Neural cell (in vitro differentiated cells): ENCODE results near the gene IFT74. TPM values are rescaled to one million over a fixed set of nuclear protein-coding genes. Genes with fewer than 3 reads are reported as not detected.
"Not testable (repeated sequence)": the region's sequence is repeated elsewhere in the genome, so short reads cannot be mapped to it uniquely, and the experiment has no call there.

Experiments
- H2AFZ ChIP-seq: fragments of 200-600, 300-800 bp; sonication (generic), shearing (Covaris generic); 2 replicates; pipeline ENCODE4 v1.6.0; 2014; ENCODE audit warnings: low read depth, mild to moderate bottlenecking, antibody characterized with exemption, low read length, moderate library complexity
- H3F3A ChIP-seq: fragments of 200-600 bp; shearing (Covaris generic); 2 replicates; pipeline ENCODE4 v1.6.1; 2016; ENCODE audit warnings: mild to moderate bottlenecking, moderate library complexity, mixed read lengths, antibody characterized with exemption, low read length; ENCODE audit not compliant: insufficient read depth, poor library complexity, severe bottlenecking
- H3K27ac ChIP-seq: fragments of 200-600, 300-800 bp; sonication (generic), shearing (Covaris generic); 2 replicates; pipeline ENCODE4 v1.5.1; 2014; ENCODE audit warnings: mild to moderate bottlenecking, low read length, moderate library complexity
- H3K27me3 ChIP-seq: fragments of 300-800, 200-600 bp; sonication (generic), shearing (Covaris generic); 2 replicates; pipeline ENCODE4 v1.6.0; 2014; ENCODE audit warnings: mild to moderate bottlenecking, low read depth, low read length, moderate library complexity; ENCODE audit not compliant: insufficient read depth
- H3K36me3 ChIP-seq: fragments of 300-800, 200-600 bp; sonication (generic), shearing (Covaris generic); 2 replicates; pipeline ENCODE4 v1.5.1; 2014; ENCODE audit warnings: mild to moderate bottlenecking, antibody characterized with exemption, low read length, moderate library complexity; ENCODE audit not compliant: insufficient read depth
- H3K4me2 ChIP-seq: fragments of 300-800, 200-600 bp; sonication (generic), shearing (Covaris generic); 2 replicates; pipeline ENCODE4 v1.6.0; 2014; ENCODE audit warnings: mild to moderate bottlenecking, low read length
- H3K4me3 ChIP-seq: fragments of 300-800, 200-600 bp; sonication (generic), shearing (Covaris generic); 2 replicates; pipeline ENCODE4 v1.5.1; 2014; ENCODE audit warnings: mild to moderate bottlenecking, low read length, moderate library complexity
- H3K79me2 ChIP-seq: fragments of 200-600 bp; shearing (Covaris generic); replicated peaks from 2 replicates; pipeline ENCODE4 v1.6.0; 2014; ENCODE audit warnings: mild to moderate bottlenecking, low read length, moderate library complexity; ENCODE audit not compliant: insufficient read depth
- H3K9ac ChIP-seq: fragments of 300-800, 200-600 bp; sonication (generic), shearing (Covaris generic); 2 replicates; pipeline ENCODE4 v1.6.1; 2016; ENCODE audit warnings: mild to moderate bottlenecking, low read length, mixed read lengths
- H3K9me2 ChIP-seq: fragments of 200-600 bp; shearing (Covaris generic); 2 replicates; pipeline ENCODE4 v1.6.1; 2016; ENCODE audit warnings: mild to moderate bottlenecking, low read length, mixed read lengths; ENCODE audit not compliant: insufficient read depth
- H3K9me3 ChIP-seq: fragments of 200-600, 300-800 bp; sonication (generic), shearing (Covaris generic); 2 replicates; pipeline ENCODE4 v1.6.1; 2016; ENCODE audit warnings: mild to moderate bottlenecking, mixed run types, low read length, moderate library complexity, mixed read lengths
- H4K20me1 ChIP-seq: fragments of 200-600 bp; shearing (Covaris generic); 2 replicates; pipeline ENCODE4 v1.6.1; 2016; ENCODE audit warnings: mild to moderate bottlenecking, mixed run types; ENCODE audit not compliant: insufficient read depth
- EP300 ChIP-seq: fragments of 450-650 bp; conservative IDR thresholded peaks from 2 replicates; pipeline ENCODE4 v1.6.1; 2014; ENCODE audit warnings: antibody characterized with exemption, mild to moderate bottlenecking, moderate library complexity; ENCODE audit not compliant: poor library complexity, severe bottlenecking
- EZH2 ChIP-seq: fragments of 200-600, 300-800 bp; shearing (Covaris generic), sonication (generic); IDR thresholded peaks from 2 replicates; pipeline ENCODE4 v1.6.1; 2014; ENCODE audit warnings: antibody characterized with exemption, low read length, borderline replicate concordance, mild to moderate bottlenecking; ENCODE audit not compliant: insufficient read depth, poor library complexity, severe bottlenecking
- MXI1 ChIP-seq: fragments of 450-650 bp; conservative IDR thresholded peaks from 2 replicates; pipeline ENCODE4 v1.6.1; 2014; ENCODE audit warnings: antibody characterized with exemption, mild to moderate bottlenecking; ENCODE audit not compliant: poor library complexity, severe bottlenecking
- POLR2AphosphoS5 ChIP-seq: IDR thresholded peaks from 2 replicates; pipeline ENCODE4 v1.6.1; 2012
- RAD21 ChIP-seq: fragments of 450-650 bp; conservative IDR thresholded peaks from 2 replicates; pipeline ENCODE4 v1.6.1; 2014; ENCODE audit warnings: antibody characterized with exemption, mild to moderate bottlenecking, moderate library complexity
- REST ChIP-seq: IDR thresholded peaks from 2 replicates; pipeline ENCODE4 v1.6.1; 2012; ENCODE audit warnings: borderline replicate concordance
- SMC3 ChIP-seq: fragments of 450-650 bp; conservative IDR thresholded peaks from 2 replicates; pipeline ENCODE4 v1.6.1; 2014; ENCODE audit warnings: antibody characterized with exemption, mild to moderate bottlenecking, moderate library complexity; ENCODE audit not compliant: poor library complexity
- TAF1 ChIP-seq: IDR thresholded peaks from 2 replicates; pipeline ENCODE4 v1.6.1; 2012; ENCODE audit warnings: low read depth
- polyA plus RNA-seq: library from polyadenylated mRNA; depleted of rRNA; stranded (reverse); fragments of >200 nt; gene quantifications from 2 replicates; pipeline ENCODE4 v1.2.3, GENCODE V29; 2014
- TF ChIP-seq, protein P1 (sequence below): fragments of 450-650 bp; IDR thresholded peaks from 2 replicates; pipeline ENCODE4 v1.5.1; 2014; ENCODE audit warnings: antibody characterized with exemption, mild to moderate bottlenecking, moderate library complexity; ENCODE audit not compliant: poor library complexity, severe bottlenecking

Gene IFT74
- polyA plus RNA-seq, 1 donor from 2014 or later: 10.9 TPM

DNA sequence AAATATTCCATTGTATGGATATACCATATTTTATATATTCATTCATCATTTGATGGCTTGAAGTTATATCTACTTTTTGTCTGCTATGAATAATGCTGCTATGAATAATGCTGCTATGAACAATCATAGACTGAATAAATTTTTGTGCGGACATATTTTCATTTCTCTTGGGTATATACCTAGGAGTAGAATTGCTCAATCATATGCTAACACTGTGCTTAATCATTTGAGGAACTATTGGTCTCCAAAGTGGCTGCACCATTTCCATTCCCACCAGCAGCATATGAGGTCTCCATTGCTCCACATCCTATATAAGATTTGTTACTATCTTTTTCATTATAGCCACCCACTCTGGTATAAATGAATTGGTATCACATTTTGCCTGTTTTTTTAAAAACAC, 134.5 kb downstream of the IFT74 start (continued):
- no peak for TF ChIP-seq SMC3

GRCh38 chr9:27092496-27092895, 136.3 kb downstream of the IFT74 start:
- H3K9me3 ChIP-seq, H3K27me3 ChIP-seq, H3F3A ChIP-seq, H3K9ac ChIP-seq, H3K4me3 ChIP-seq, H3K9me2 ChIP-seq, H3K4me2 ChIP-seq, H3K79me2 ChIP-seq, H3K27ac ChIP-seq, H3K36me3 ChIP-seq, H2AFZ ChIP-seq, H4K20me1 ChIP-seq: not testable (repeated sequence)

DNA sequence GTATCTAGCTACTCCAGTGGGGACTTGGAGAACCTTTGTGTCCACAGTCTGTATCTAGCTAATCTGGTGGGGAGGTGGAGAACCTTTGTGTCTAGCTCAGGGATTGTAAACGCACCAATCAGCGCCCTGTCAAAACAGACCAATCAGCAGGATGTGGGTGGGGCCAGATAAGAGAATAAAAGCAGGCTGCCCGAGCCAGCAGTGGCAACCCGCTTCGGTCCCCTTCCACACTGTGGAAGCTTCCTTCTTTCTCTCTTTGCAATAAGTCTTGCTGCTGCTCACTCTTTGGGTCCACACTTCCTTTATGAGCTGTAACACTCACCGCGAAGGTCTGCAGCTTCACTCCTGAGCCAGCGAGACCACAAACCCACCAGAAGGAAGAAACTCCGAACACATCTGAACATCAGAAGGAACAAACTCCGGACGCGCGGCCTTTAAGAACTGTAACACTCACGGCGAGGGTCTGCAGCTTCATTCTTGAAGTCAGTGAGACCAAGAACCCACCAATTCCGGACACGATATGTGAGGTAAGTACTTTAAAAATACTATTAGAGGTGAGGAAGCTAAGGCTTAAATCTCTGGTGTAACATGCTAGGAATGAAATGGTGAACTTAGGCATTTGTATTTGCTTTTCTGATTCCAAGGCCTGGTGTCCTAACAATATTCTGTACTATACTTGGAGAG, 137.3 kb downstream of the IFT74 start:
- not testable (repeated sequence) for H3K27me3 ChIP-seq

DNA sequence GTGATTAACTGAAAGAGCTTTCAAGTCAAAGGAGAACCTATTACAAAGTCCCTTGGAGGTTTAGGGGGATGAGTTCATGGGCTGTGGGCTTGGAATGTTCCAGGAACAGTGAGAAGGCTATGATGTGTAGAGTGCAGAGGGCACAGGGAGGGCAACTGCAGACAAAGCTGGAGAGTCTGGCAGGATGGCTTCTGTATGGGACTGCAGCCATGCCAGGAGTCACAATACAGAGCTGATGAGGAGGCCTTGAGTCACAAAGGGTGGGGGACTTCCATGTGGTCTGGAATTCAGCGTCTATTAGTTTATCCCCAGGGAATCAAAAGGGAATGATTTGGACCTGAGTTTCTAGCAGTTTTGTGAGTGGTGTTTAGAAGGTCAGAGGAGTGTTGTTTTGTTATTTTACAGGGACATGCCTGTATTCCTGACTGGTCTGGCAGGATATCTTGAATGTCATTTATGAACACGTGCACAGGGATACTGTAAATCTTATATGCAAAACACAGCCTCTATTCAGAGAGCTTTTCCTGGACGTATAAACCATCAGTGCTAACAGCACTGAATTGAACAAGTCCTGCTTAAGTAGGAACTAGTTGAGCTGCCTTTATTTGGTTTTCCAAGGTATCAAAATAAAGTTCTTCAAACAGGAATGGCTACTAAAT, 138.6 kb downstream of the IFT74 start:
- Histone ChIP-seq H3K36me3 (no peaks in the 10 kb centered on the region), H3K27me3 (no peaks in the 10 kb centered on the region), H3K4me3 (no peak overlapping the region), H3K79me2 (no peaks in the 10 kb centered on the region), H3K9me2 (no peaks in the 10 kb centered on the region), H3K27ac (no peak overlapping the region), H3K9me3 (no peaks in the 10 kb centered on the region), H3K9ac (no peak overlapping the region), H3K4me2 (no peak overlapping the region), H3F3A (no peaks in the 10 kb centered on the region), H4K20me1 (no peaks in the 10 kb centered on the region), H2AFZ (no peak overlapping the region)
- TF ChIP-seq POLR2AphosphoS5: no peak

More for the DNA sequence above, 137.3 kb downstream of the IFT74 start:
- not testable (repeated sequence) for H3K4me2 ChIP-seq, H3K27ac ChIP-seq, H3K79me2 ChIP-seq, H3K4me3 ChIP-seq, H2AFZ ChIP-seq, H3K9me3 ChIP-seq, H4K20me1 ChIP-seq, H3K36me3 ChIP-seq, H3K9ac ChIP-seq, H3K9me2 ChIP-seq, H3F3A ChIP-seq

- H2AFZ ChIP-seq: no peak overlapping the region
- H3K79me2 ChIP-seq: no peaks in the 10 kb centered on the region
- H3F3A ChIP-seq: no peaks in the 10 kb centered on the region
- H3K4me2 ChIP-seq: no peak overlapping the region
- no peaks in the 10 kb centered on the region for H3K9me2 ChIP-seq
- H3K4me3 ChIP-seq: no peak overlapping the region
- no peak overlapping the region for H3K9ac ChIP-seq
- H3K36me3 ChIP-seq: no peaks in the 10 kb centered on the region
- no peaks in the 10 kb centered on the region for H3K27me3 ChIP-seq
- H3K9me3 ChIP-seq: no peaks in the 10 kb centered on the region
- TF ChIP-seq, protein P1, sequence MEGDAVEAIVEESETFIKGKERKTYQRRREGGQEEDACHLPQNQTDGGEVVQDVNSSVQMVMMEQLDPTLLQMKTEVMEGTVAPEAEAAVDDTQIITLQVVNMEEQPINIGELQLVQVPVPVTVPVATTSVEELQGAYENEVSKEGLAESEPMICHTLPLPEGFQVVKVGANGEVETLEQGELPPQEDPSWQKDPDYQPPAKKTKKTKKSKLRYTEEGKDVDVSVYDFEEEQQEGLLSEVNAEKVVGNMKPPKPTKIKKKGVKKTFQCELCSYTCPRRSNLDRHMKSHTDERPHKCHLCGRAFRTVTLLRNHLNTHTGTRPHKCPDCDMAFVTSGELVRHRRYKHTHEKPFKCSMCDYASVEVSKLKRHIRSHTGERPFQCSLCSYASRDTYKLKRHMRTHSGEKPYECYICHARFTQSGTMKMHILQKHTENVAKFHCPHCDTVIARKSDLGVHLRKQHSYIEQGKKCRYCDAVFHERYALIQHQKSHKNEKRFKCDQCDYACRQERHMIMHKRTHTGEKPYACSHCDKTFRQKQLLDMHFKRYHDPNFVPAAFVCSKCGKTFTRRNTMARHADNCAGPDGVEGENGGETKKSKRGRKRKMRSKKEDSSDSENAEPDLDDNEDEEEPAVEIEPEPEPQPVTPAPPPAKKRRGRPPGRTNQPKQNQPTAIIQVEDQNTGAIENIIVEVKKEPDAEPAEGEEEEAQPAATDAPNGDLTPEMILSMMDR: no peak
- TF ChIP-seq TAF1 (no peak), POLR2AphosphoS5 (no peak), MXI1 (no peak), SMC3 (no peak), EZH2 (no peak), RAD21 (no peak), EP300 (no peak), REST (no peak)
- no peaks in the 10 kb centered on the region for H4K20me1 ChIP-seq
- no peak overlapping the region for H3K27ac ChIP-seq
Measured at GRCh38 chr9:27107241-27107640, 151.0 kb downstream of the IFT74 start.
